Measurements from ENCODE around the gene APOL3. TPM values are rescaled to one million over a fixed set of nuclear protein-coding genes. Genes with fewer than 3 reads are reported as not detected.
"Not testable (repeated sequence)": the region's sequence is repeated elsewhere in the genome, so short reads cannot be mapped to it uniquely, and the experiment has no call there.

The APOL3 gene
- polyA plus RNA-seq, 1 donor from 2014 or later = not detected

DNA sequence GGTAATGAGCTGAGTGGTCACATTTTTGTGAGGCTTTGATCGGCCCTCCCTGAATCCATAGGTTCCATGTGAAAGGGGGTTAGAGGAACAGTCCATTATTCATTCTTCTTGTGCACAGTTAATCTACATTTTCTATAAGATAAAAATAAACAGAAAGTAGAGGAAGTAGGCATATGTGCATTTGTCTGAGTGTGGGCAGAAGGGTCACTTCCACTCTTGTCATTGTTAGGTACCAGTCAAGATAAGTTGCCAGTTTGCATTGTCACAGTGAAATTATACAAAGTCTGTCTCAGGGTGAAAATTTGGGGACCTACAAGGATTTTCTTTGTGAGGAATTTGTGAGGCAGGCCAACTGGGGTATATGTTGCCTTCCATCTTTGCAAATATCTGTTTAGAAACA, 45.7 kb upstream of the APOL3 start:
- no peak overlapping the region for H3K4me2 ChIP-seq (ENCODE audit: low read length)
- no peak overlapping the region for H3K4me3 ChIP-seq (ENCODE audit: low read length)
- H3F3A ChIP-seq (ENCODE audit: insufficient read depth, low read length, poor library complexity, severe bottlenecking) = no peaks in the 10 kb centered on the region
- no peaks in the 10 kb centered on the region for H3K79me2 ChIP-seq (replicated peaks; ENCODE audit: insufficient read depth, low read length)
- H3K27ac ChIP-seq (ENCODE audit: low read length) = no peak overlapping the region
- H4K20me1 ChIP-seq (ENCODE audit: insufficient read depth) = no peaks in the 10 kb centered on the region
- H2AFZ ChIP-seq (ENCODE audit: low read depth, low read length) = no peak overlapping the region
- no peak overlapping the region for H3K9ac ChIP-seq (ENCODE audit: low read length)
- H3K9me3 ChIP-seq (ENCODE audit: low read length) = no peaks in the 10 kb centered on the region
- no peaks in the 10 kb centered on the region for H3K36me3 ChIP-seq (ENCODE audit: insufficient read depth, low read length)
- no peaks in the 10 kb centered on the region for H3K27me3 ChIP-seq (ENCODE audit: insufficient read depth, low read depth, low read length)
- TF ChIP-seq TAF1 (IDR thresholded peaks at IDR 0.05; ENCODE audit: low read depth) (no peak), POLR2AphosphoS5 (IDR thresholded peaks at IDR 0.05) (no peak), MXI1 (conservative IDR thresholded peaks at IDR 0.05; ENCODE audit: poor library complexity, severe bottlenecking) (no peak), EZH2 (IDR thresholded peaks at IDR 0.05; ENCODE audit: borderline replicate concordance, insufficient read depth, low read length, poor library complexity, severe bottlenecking) (no peak), SMC3 (conservative IDR thresholded peaks at IDR 0.05; ENCODE audit: poor library complexity) (no peak), REST (IDR thresholded peaks at IDR 0.05; ENCODE audit: borderline replicate concordance) (no peak), RAD21 (conservative IDR thresholded peaks at IDR 0.05) (no peak), EP300 (conservative IDR thresholded peaks at IDR 0.05; ENCODE audit: poor library complexity, severe bottlenecking) (no peak)
- TF ChIP-seq, protein P1, sequence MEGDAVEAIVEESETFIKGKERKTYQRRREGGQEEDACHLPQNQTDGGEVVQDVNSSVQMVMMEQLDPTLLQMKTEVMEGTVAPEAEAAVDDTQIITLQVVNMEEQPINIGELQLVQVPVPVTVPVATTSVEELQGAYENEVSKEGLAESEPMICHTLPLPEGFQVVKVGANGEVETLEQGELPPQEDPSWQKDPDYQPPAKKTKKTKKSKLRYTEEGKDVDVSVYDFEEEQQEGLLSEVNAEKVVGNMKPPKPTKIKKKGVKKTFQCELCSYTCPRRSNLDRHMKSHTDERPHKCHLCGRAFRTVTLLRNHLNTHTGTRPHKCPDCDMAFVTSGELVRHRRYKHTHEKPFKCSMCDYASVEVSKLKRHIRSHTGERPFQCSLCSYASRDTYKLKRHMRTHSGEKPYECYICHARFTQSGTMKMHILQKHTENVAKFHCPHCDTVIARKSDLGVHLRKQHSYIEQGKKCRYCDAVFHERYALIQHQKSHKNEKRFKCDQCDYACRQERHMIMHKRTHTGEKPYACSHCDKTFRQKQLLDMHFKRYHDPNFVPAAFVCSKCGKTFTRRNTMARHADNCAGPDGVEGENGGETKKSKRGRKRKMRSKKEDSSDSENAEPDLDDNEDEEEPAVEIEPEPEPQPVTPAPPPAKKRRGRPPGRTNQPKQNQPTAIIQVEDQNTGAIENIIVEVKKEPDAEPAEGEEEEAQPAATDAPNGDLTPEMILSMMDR (IDR thresholded peaks at IDR 0.05; ENCODE audit: poor library complexity, severe bottlenecking) = no peak
- H3K9me2 ChIP-seq (ENCODE audit: insufficient read depth, low read length) = no peaks in the 10 kb centered on the region

GRCh38 chr22:36205573-36205972, 45.0 kb upstream of the APOL3 start:
- H3K79me2 ChIP-seq (replicated peaks; ENCODE audit: insufficient read depth, low read length); H3F3A ChIP-seq (ENCODE audit: insufficient read depth, low read length, poor library complexity, severe bottlenecking); H3K4me2 ChIP-seq (ENCODE audit: low read length); H3K9me3 ChIP-seq (ENCODE audit: low read length); H3K27me3 ChIP-seq (ENCODE audit: insufficient read depth, low read depth, low read length); H3K36me3 ChIP-seq (ENCODE audit: insufficient read depth, low read length); H4K20me1 ChIP-seq (ENCODE audit: insufficient read depth); H2AFZ ChIP-seq (ENCODE audit: low read depth, low read length); H3K27ac ChIP-seq (ENCODE audit: low read length); H3K9me2 ChIP-seq (ENCODE audit: insufficient read depth, low read length); H3K4me3 ChIP-seq (ENCODE audit: low read length); H3K9ac ChIP-seq (ENCODE audit: low read length): not testable (repeated sequence)

DNA sequence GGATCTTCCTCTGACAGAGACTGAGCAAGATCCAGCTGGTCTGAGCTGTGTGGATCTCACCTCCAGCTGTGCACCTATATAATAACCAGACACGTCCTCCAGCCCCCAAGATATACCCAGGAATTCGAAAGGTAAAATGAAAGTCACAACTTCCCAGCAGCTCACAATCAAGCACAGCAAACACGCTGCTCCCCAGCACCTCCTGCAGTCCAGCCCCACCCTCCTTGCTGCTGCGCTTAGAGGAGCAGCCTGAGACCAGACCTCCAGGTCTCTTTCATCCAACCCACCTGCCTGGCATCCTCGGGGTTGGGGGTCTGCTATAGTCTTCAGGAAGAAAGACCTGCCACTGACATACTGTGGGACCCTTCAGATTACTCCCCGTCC, 44.1 kb upstream of the APOL3 start:
- H3K79me2 ChIP-seq (replicated peaks; ENCODE audit: insufficient read depth, low read length) = no peaks in the 10 kb centered on the region
- H3K9ac ChIP-seq (ENCODE audit: low read length) = no peak overlapping the region
- H4K20me1 ChIP-seq (ENCODE audit: insufficient read depth) = no peaks in the 10 kb centered on the region
- no peaks in the 10 kb centered on the region for H3F3A ChIP-seq (ENCODE audit: insufficient read depth, low read length, poor library complexity, severe bottlenecking)
- no peak overlapping the region for H2AFZ ChIP-seq (ENCODE audit: low read depth, low read length)
- no peak overlapping the region for H3K4me3 ChIP-seq (ENCODE audit: low read length)
- no peak overlapping the region for H3K27ac ChIP-seq (ENCODE audit: low read length)
- no peaks in the 10 kb centered on the region for H3K9me2 ChIP-seq (ENCODE audit: insufficient read depth, low read length)
- H3K9me3 ChIP-seq (ENCODE audit: low read length) = no peaks in the 10 kb centered on the region
- no peak overlapping the region for H3K4me2 ChIP-seq (ENCODE audit: low read length)
- no peaks in the 10 kb centered on the region for H3K36me3 ChIP-seq (ENCODE audit: insufficient read depth, low read length)
- no peaks in the 10 kb centered on the region for H3K27me3 ChIP-seq (ENCODE audit: insufficient read depth, low read depth, low read length)
- TF ChIP-seq REST (IDR thresholded peaks at IDR 0.05; ENCODE audit: borderline replicate concordance) = no peak
- TF ChIP-seq, protein P1 (IDR thresholded peaks at IDR 0.05; ENCODE audit: poor library complexity, severe bottlenecking) = no peak
